ENCODE measurements around the gene ULBP2.

GRCh38 chr6:149941583-149942460, at the start of gene ULBP2:
- TF ChIP-seq JUN (IDR thresholded peaks at IDR 0.05): no peak
- TF ChIP-seq, protein P1, sequence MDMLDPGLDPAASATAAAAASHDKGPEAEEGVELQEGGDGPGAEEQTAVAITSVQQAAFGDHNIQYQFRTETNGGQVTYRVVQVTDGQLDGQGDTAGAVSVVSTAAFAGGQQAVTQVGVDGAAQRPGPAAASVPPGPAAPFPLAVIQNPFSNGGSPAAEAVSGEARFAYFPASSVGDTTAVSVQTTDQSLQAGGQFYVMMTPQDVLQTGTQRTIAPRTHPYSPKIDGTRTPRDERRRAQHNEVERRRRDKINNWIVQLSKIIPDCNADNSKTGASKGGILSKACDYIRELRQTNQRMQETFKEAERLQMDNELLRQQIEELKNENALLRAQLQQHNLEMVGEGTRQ (IDR thresholded peaks at IDR 0.05): no peak
- no peak for TF ChIP-seq POLR2A (IDR thresholded peaks at IDR 0.05; ENCODE audit: low read length)
- no peak for TF ChIP-seq CHD2 (IDR thresholded peaks at IDR 0.05; ENCODE audit: low read length, partially characterized antibody)
- no peak for TF ChIP-seq CTCF (IDR thresholded peaks at IDR 0.05)
- TF ChIP-seq CEBPB (IDR thresholded peaks at IDR 0.05): no peak
- TF ChIP-seq EP300 (IDR thresholded peaks at IDR 0.05): no peak
- no peak for TF ChIP-seq KDM5A (IDR thresholded peaks at IDR 0.05)
- TF ChIP-seq, protein P2, sequence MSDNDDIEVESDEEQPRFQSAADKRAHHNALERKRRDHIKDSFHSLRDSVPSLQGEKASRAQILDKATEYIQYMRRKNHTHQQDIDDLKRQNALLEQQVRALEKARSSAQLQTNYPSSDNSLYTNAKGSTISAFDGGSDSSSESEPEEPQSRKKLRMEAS (IDR thresholded peaks at IDR 0.05): peak; percentile 57; the same call in 1 of the 2 replicates
